Measurements from ENCODE around the gene EIF3J. TPM values are rescaled to one million over a fixed set of nuclear protein-coding genes. Genes with fewer than 3 reads are reported as not detected.
A peak's percentile ranks its signal among the peaks of the same experiment; 100 is the strongest.

The EIF3J gene
- polyA plus RNA-seq, 1 donor from 2014 or later = 52.9 TPM

DNA sequence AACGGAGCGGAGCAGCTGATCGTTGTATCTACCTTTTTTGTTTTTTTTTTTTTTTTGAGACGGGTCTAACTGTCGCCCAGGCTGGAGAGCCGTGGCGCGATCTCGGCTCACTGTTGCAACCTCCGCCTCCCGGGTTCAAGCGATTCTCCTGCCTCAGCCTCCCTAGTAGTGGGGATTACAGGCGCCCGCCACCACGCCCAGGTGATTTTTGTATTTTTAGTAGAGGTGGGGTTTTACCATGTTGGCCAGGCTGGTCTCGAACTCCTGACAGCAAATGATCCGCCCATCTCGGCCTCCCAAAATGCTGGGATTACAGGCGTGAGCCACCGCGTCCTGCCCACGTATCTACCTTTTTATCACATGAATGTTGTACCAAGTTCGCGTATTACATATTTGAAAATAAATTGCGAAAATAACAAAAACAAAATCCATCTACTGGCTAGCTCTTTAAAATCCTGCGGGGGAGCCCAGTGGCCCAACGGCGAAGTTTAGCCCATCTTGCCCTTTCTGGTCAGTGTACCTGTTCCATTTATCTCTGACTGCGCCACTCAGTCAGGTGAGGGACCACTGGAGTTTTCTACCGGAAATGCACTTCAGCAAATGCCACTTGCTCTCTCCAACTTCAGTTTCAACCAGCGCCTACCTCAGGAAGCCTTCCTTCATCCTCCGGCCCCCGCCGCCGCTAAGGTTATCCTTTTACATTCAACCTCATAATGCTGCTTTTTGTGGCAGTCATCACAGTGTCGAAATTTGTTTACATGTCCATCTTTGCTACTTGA, 1.2 kb upstream of the EIF3J start:
- no peak for TF ChIP-seq EP300 (conservative IDR thresholded peaks at IDR 0.05; ENCODE audit: poor library complexity, severe bottlenecking)
- no peak for TF ChIP-seq RAD21 (conservative IDR thresholded peaks at IDR 0.05)
- no peak for TF ChIP-seq POLR2AphosphoS5 (IDR thresholded peaks at IDR 0.05)
- TF ChIP-seq, protein P1, sequence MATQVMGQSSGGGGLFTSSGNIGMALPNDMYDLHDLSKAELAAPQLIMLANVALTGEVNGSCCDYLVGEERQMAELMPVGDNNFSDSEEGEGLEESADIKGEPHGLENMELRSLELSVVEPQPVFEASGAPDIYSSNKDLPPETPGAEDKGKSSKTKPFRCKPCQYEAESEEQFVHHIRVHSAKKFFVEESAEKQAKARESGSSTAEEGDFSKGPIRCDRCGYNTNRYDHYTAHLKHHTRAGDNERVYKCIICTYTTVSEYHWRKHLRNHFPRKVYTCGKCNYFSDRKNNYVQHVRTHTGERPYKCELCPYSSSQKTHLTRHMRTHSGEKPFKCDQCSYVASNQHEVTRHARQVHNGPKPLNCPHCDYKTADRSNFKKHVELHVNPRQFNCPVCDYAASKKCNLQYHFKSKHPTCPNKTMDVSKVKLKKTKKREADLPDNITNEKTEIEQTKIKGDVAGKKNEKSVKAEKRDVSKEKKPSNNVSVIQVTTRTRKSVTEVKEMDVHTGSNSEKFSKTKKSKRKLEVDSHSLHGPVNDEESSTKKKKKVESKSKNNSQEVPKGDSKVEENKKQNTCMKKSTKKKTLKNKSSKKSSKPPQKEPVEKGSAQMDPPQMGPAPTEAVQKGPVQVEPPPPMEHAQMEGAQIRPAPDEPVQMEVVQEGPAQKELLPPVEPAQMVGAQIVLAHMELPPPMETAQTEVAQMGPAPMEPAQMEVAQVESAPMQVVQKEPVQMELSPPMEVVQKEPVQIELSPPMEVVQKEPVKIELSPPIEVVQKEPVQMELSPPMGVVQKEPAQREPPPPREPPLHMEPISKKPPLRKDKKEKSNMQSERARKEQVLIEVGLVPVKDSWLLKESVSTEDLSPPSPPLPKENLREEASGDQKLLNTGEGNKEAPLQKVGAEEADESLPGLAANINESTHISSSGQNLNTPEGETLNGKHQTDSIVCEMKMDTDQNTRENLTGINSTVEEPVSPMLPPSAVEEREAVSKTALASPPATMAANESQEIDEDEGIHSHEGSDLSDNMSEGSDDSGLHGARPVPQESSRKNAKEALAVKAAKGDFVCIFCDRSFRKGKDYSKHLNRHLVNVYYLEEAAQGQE (IDR thresholded peaks at IDR 0.05; ENCODE audit: borderline replicate concordance) = no peak
- TF ChIP-seq EZH2 (IDR thresholded peaks at IDR 0.05; ENCODE audit: borderline replicate concordance, insufficient read depth, low read length, poor library complexity, severe bottlenecking) = no peak
- TF ChIP-seq, protein P2, sequence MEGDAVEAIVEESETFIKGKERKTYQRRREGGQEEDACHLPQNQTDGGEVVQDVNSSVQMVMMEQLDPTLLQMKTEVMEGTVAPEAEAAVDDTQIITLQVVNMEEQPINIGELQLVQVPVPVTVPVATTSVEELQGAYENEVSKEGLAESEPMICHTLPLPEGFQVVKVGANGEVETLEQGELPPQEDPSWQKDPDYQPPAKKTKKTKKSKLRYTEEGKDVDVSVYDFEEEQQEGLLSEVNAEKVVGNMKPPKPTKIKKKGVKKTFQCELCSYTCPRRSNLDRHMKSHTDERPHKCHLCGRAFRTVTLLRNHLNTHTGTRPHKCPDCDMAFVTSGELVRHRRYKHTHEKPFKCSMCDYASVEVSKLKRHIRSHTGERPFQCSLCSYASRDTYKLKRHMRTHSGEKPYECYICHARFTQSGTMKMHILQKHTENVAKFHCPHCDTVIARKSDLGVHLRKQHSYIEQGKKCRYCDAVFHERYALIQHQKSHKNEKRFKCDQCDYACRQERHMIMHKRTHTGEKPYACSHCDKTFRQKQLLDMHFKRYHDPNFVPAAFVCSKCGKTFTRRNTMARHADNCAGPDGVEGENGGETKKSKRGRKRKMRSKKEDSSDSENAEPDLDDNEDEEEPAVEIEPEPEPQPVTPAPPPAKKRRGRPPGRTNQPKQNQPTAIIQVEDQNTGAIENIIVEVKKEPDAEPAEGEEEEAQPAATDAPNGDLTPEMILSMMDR (IDR thresholded peaks at IDR 0.05; ENCODE audit: poor library complexity, severe bottlenecking) = no peak
- TF ChIP-seq TAF1 (IDR thresholded peaks at IDR 0.05; ENCODE audit: low read depth) = no peak
- no peak for TF ChIP-seq MXI1 (conservative IDR thresholded peaks at IDR 0.05; ENCODE audit: poor library complexity, severe bottlenecking)
- TF ChIP-seq SMC3 (conservative IDR thresholded peaks at IDR 0.05; ENCODE audit: poor library complexity) = no peak
- H2AFZ ChIP-seq (ENCODE audit: low read depth, low read length) = peak overlapping the region; percentile 76
- H3K79me2 ChIP-seq (replicated peaks; ENCODE audit: insufficient read depth, low read length) = peaks cover 22% of the 10 kb centered on the region
- H3K4me2 ChIP-seq (ENCODE audit: low read length) = peak overlapping the region; percentile 95
- H3K27ac ChIP-seq (ENCODE audit: low read length) = peak overlapping the region; percentile 77
- no peaks in the 10 kb centered on the region for H3K9me2 ChIP-seq (ENCODE audit: insufficient read depth, low read length)
- no peaks in the 10 kb centered on the region for H3K9me3 ChIP-seq (ENCODE audit: low read length)
- peak overlapping the region; percentile 90 for H3K4me3 ChIP-seq (ENCODE audit: low read length)
- H3K27me3 ChIP-seq (ENCODE audit: insufficient read depth, low read depth, low read length) = no peaks in the 10 kb centered on the region
- no peaks in the 10 kb centered on the region for H3F3A ChIP-seq (ENCODE audit: insufficient read depth, low read length, poor library complexity, severe bottlenecking)
- H3K9ac ChIP-seq (ENCODE audit: low read length) = peak overlapping the region; percentile 72
- no peaks in the 10 kb centered on the region for H4K20me1 ChIP-seq (ENCODE audit: insufficient read depth)
- no peaks in the 10 kb centered on the region for H3K36me3 ChIP-seq (ENCODE audit: insufficient read depth, low read length)

DNA sequence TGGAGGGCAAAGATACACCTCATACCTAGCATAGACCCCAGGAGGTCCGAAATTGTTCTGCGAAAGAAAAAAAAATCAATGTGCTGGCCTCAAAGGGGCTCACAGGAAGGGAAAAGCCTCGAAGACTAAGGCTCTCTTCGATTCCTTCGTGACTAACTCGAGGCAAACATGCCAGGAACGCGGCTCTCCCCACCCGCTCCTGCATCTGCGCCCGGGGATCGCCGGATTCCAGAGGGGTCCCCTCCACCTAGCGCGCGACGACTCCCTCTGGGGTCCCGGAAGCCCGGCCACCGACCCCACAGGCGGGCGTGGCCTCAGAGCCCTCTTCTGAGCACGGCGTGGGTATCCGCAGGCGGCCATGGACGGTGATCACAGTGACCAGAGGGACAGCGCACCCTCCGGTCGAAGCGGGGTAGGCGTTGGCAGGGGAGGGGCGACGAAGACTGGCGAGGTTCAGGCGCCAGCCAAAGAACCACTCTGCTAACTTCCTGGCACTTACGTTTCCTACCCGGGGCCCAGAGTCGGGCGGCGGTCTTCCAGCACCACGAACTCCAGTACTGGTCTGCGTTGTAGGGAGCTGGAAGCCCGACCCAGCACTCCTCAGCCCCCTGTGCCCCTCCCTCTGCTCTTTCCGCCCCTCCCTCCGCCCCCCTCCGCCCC, 515 bp upstream of the EIF3J start:
- H3K27me3 ChIP-seq (ENCODE audit: insufficient read depth, low read depth, low read length) = no peaks in the 10 kb centered on the region
- no peaks in the 10 kb centered on the region for H3K9me2 ChIP-seq (ENCODE audit: insufficient read depth, low read length)
- H3K27ac ChIP-seq (ENCODE audit: low read length) = peak overlapping the region; percentile 77
- peaks cover 22% of the 10 kb centered on the region for H3K79me2 ChIP-seq (replicated peaks; ENCODE audit: insufficient read depth, low read length)
- H3F3A ChIP-seq (ENCODE audit: insufficient read depth, low read length, poor library complexity, severe bottlenecking) = no peaks in the 10 kb centered on the region
- peak overlapping the region; percentile 76 for H2AFZ ChIP-seq (ENCODE audit: low read depth, low read length)
- peak overlapping the region; percentile 72 for H3K9ac ChIP-seq (ENCODE audit: low read length)
- no peaks in the 10 kb centered on the region for H3K9me3 ChIP-seq (ENCODE audit: low read length)
- peak overlapping the region; percentile 95 for H3K4me2 ChIP-seq (ENCODE audit: low read length)
- no peak for TF ChIP-seq TAF1 (IDR thresholded peaks at IDR 0.05; ENCODE audit: low read depth)
- TF ChIP-seq, protein P1 (IDR thresholded peaks at IDR 0.05; ENCODE audit: borderline replicate concordance) = peak; percentile 37
- TF ChIP-seq EP300 (conservative IDR thresholded peaks at IDR 0.05; ENCODE audit: poor library complexity, severe bottlenecking) = no peak
- TF ChIP-seq, protein P2 (IDR thresholded peaks at IDR 0.05; ENCODE audit: poor library complexity, severe bottlenecking) = peak; percentile 57
- peak; percentile 8 for TF ChIP-seq SMC3 (conservative IDR thresholded peaks at IDR 0.05; ENCODE audit: poor library complexity)
- no peak for TF ChIP-seq RAD21 (conservative IDR thresholded peaks at IDR 0.05)
- TF ChIP-seq EZH2 (IDR thresholded peaks at IDR 0.05; ENCODE audit: borderline replicate concordance, insufficient read depth, low read length, poor library complexity, severe bottlenecking) = no peak
- peak; percentile 42 for TF ChIP-seq MXI1 (conservative IDR thresholded peaks at IDR 0.05; ENCODE audit: poor library complexity, severe bottlenecking)
- TF ChIP-seq POLR2AphosphoS5 (IDR thresholded peaks at IDR 0.05) = no peak
- H3K4me3 ChIP-seq (ENCODE audit: low read length) = peak overlapping the region; percentile 90
- no peaks in the 10 kb centered on the region for H4K20me1 ChIP-seq (ENCODE audit: insufficient read depth)
- no peaks in the 10 kb centered on the region for H3K36me3 ChIP-seq (ENCODE audit: insufficient read depth, low read length)
